ENCODE measurements around the gene TIMM17B. TPM values are rescaled to one million over a fixed set of nuclear protein-coding genes. Genes with fewer than 3 reads are reported as not detected.
A peak's percentile ranks its signal among the peaks of the same experiment; 100 is the strongest.

TIMM17B gene
- total RNA-seq, 1 donor from 2014 or later: 48.7 TPM

GRCh38 chrX:48892896-48893295, 4.7 kb downstream of the TIMM17B start:
- Histone ChIP-seq H3K79me2 (ENCODE audit: low read depth) (peaks cover 28% of the 10 kb centered on the region), H3K9ac (no peak overlapping the region), H3K36me3 (no peaks in the 10 kb centered on the region), H3K4me1 (no peaks in the 10 kb centered on the region), H3K4me2 (no peak overlapping the region), H3K9me3 (ENCODE audit: low read depth) (no peaks in the 10 kb centered on the region), H2AFZ (replicated peaks) (no peak overlapping the region), H3K27ac (no peak overlapping the region), H3K4me3 (no peak overlapping the region), H3K27me3 (no peaks in the 10 kb centered on the region), H3F3A (ENCODE audit: low read depth) (peaks cover 22% of the 10 kb centered on the region), H4K20me1 (ENCODE audit: low read depth) (peaks cover 22% of the 10 kb centered on the region)
- no peak for TF ChIP-seq EZH2phosphoT487 (IDR thresholded peaks at IDR 0.05)
- no peak for TF ChIP-seq EZH2 (IDR thresholded peaks at IDR 0.05)
- no peak for TF ChIP-seq CTCF (IDR thresholded peaks at IDR 0.05)
- no peak for DNase-seq (ENCODE audit: low spot score)
- H3K4me3 Mint-ChIP-seq: peak overlapping the region; percentile 35
- H3K36me3 Mint-ChIP-seq: peaks cover 3% of the 10 kb centered on the region
- H3K9me3 Mint-ChIP-seq: peaks cover 14% of the 10 kb centered on the region
- peaks cover 7% of the 10 kb centered on the region for H3K27me3 Mint-ChIP-seq (ENCODE audit: insufficient read depth, low read depth)
- H3K27ac Mint-ChIP-seq: no peak overlapping the region
- H3K4me1 Mint-ChIP-seq: peaks cover 16% of the 10 kb centered on the region

- Histone ChIP-seq H3F3A (ENCODE audit: low read depth) (peaks cover 19% of the 10 kb centered on the region), H3K9ac (no peak overlapping the region), H3K4me3 (peak overlapping the region; percentile 67), H2AFZ (replicated peaks) (peak overlapping the region; percentile 70), H4K20me1 (ENCODE audit: low read depth) (peaks cover 19% of the 10 kb centered on the region), H3K27me3 (no peaks in the 10 kb centered on the region), H3K27ac (no peak overlapping the region), H3K36me3 (no peaks in the 10 kb centered on the region), H3K4me2 (peak overlapping the region; percentile 78), H3K79me2 (ENCODE audit: low read depth) (peaks cover 20% of the 10 kb centered on the region), H3K9me3 (ENCODE audit: low read depth) (no peaks in the 10 kb centered on the region), H3K4me1 (no peaks in the 10 kb centered on the region)
- TF ChIP-seq EZH2 (IDR thresholded peaks at IDR 0.05) (no peak), EZH2phosphoT487 (IDR thresholded peaks at IDR 0.05) (no peak), CTCF (IDR thresholded peaks at IDR 0.05) (peak; percentile 48)
- peak overlapping the region; percentile 79 for H3K4me3 Mint-ChIP-seq
- peaks cover 4% of the 10 kb centered on the region for H3K27me3 Mint-ChIP-seq (ENCODE audit: insufficient read depth, low read depth)
- H3K27ac Mint-ChIP-seq: no peak overlapping the region
- peaks cover 14% of the 10 kb centered on the region for H3K9me3 Mint-ChIP-seq
- H3K4me1 Mint-ChIP-seq: peaks cover 10% of the 10 kb centered on the region
- H3K36me3 Mint-ChIP-seq: peaks cover 3% of the 10 kb centered on the region
- DNase-seq (ENCODE audit: low spot score): peak; percentile 90
These were observed 5.9 kb downstream of the TIMM17B start for GRCh38 chrX:48891402-48892288.

- Mint-ChIP-seq H3K4me3 (peak overlapping the region; percentile 74), H3K27me3 (ENCODE audit: insufficient read depth, low read depth) (peaks cover 4% of the 10 kb centered on the region), H3K36me3 (peaks cover 3% of the 10 kb centered on the region), H3K27ac (no peak overlapping the region), H3K4me1 (peaks cover 7% of the 10 kb centered on the region), H3K9me3 (peaks cover 15% of the 10 kb centered on the region)
- H3K36me3 ChIP-seq: no peaks in the 10 kb centered on the region
- no peak overlapping the region for H3K27ac ChIP-seq
- peaks cover 13% of the 10 kb centered on the region for H3K79me2 ChIP-seq (ENCODE audit: low read depth)
- H4K20me1 ChIP-seq (ENCODE audit: low read depth): peaks cover 12% of the 10 kb centered on the region
- peak overlapping the region; percentile 78 for H3K4me2 ChIP-seq
- DNase-seq (ENCODE audit: low spot score): peak; percentile 61
- H3K27me3 ChIP-seq: no peaks in the 10 kb centered on the region
- peak overlapping the region; percentile 70 for H2AFZ ChIP-seq (replicated peaks)
- TF ChIP-seq CTCF (IDR thresholded peaks at IDR 0.05) (no peak), EZH2 (IDR thresholded peaks at IDR 0.05) (no peak), EZH2phosphoT487 (IDR thresholded peaks at IDR 0.05) (no peak)
- peaks cover 19% of the 10 kb centered on the region for H3F3A ChIP-seq (ENCODE audit: low read depth)
- H3K4me1 ChIP-seq: no peaks in the 10 kb centered on the region
- no peak overlapping the region for H3K9ac ChIP-seq
- H3K4me3 ChIP-seq: peak overlapping the region; percentile 67
- no peaks in the 10 kb centered on the region for H3K9me3 ChIP-seq (ENCODE audit: low read depth)
These were observed 6.6 kb downstream of the TIMM17B start for GRCh38 chrX:48890934-48891401.
